IMR-90 (cell line): ENCODE results near the gene ZNF132. TPM values are rescaled to one million over a fixed set of nuclear protein-coding genes. Genes with fewer than 3 reads are reported as not detected.

Experiments used
- ATAC-seq: fragments of 200-7000 bp; cut with Tn5 transposase; 2 replicates; pipeline ENCODE4 v1.9.1; 2020; ENCODE audit warnings: low read depth, mild to moderate bottlenecking, moderate library complexity
- BruUV-seq: library from RNA; stranded (reverse); fragments of 400-500 nt; replicated peaks from 2 replicates; lab custom pipeline; 2021; lab: Mats Ljungman, UMichigan
- CTCF ChIA-PET: fragments of 300-600 bp; formaldehyde crosslinking; extraction: SDS; loops from one replicate; lab custom pipeline; 2021; ENCODE audit warnings: antibody characterized with exemption; lab: Yijun Ruan, JAX
- POLR2A ChIA-PET: fragments of 300-600 bp; sonication (Branson Sonifier 250); formaldehyde crosslinking; loops from one replicate; lab custom pipeline; 2022; ENCODE audit warnings: antibody characterized with exemption; ENCODE audit not compliant: unreplicated experiment; lab: Charles Lee
- DNase-seq: peaks from one replicate; pipeline ENCODE4 v3.0.0; 2013
- H2AFZ ChIP-seq: replicated peaks from 2 replicates; pipeline ENCODE3; 2013; ENCODE audit warnings: low read length, mild to moderate bottlenecking; ENCODE audit not compliant: poor library complexity
- H2AK5ac ChIP-seq: 2 replicates; pipeline ENCODE4 v1.6.1; 2013; ENCODE audit warnings: low read depth, low read length, inconsistent platforms
- H2AK9ac ChIP-seq: replicated peaks from 2 replicates; pipeline ENCODE3; 2013; ENCODE audit warnings: mild to moderate bottlenecking, low read depth, low read length, moderate library complexity; ENCODE audit not compliant: poor library complexity
- H2BK120ac ChIP-seq: 2 replicates; pipeline ENCODE4 v1.6.1; 2013; ENCODE audit warnings: low read depth, low read length, inconsistent platforms
- H2BK15ac ChIP-seq: 3 replicates; pipeline ENCODE4 v1.6.1; 2013; ENCODE audit warnings: low read depth, low read length, inconsistent platforms
- H2BK20ac ChIP-seq: 2 replicates; pipeline ENCODE4 v1.6.1; 2013; ENCODE audit warnings: low read depth, mild to moderate bottlenecking, inconsistent platforms, low read length, moderate library complexity
- H2BK5ac ChIP-seq: 2 replicates; pipeline ENCODE4 v1.6.1; 2013; ENCODE audit warnings: mild to moderate bottlenecking, low read depth, low read length, inconsistent platforms; ENCODE audit not compliant: poor library complexity, severe bottlenecking
- H3K14ac ChIP-seq: replicated peaks from 2 replicates; pipeline ENCODE4 v1.6.1; 2013; ENCODE audit warnings: low read depth, low read length, inconsistent platforms
- H3K18ac ChIP-seq: 2 replicates; pipeline ENCODE4 v1.6.1; 2013; ENCODE audit warnings: low read depth, low read length, control low read depth
- H3K23ac ChIP-seq: 2 replicates; pipeline ENCODE4 v1.6.1; 2013; ENCODE audit warnings: low read depth, low read length, inconsistent platforms
- H3K27ac ChIP-seq: 2 replicates; pipeline ENCODE4 v1.5.1; 2013; ENCODE audit warnings: mild to moderate bottlenecking, control low read depth, low read length; ENCODE audit not compliant: insufficient read depth
- H3K27me3 ChIP-seq: 2 replicates; pipeline ENCODE4 v1.6.1; 2013; ENCODE audit warnings: low read length; ENCODE audit not compliant: control insufficient read depth, insufficient read depth
- H3K36me3 ChIP-seq: 2 replicates; pipeline ENCODE4 v1.6.1; 2013; ENCODE audit warnings: low read length, mixed read lengths; ENCODE audit not compliant: control insufficient read depth, insufficient read depth
- H3K4ac ChIP-seq: 2 replicates; pipeline ENCODE4 v1.6.1; 2013; ENCODE audit warnings: low read depth, low read length, inconsistent platforms
- H3K4me1 ChIP-seq: 2 replicates; pipeline ENCODE4 v1.6.1; 2013; ENCODE audit warnings: low read length, mixed read lengths; ENCODE audit not compliant: control insufficient read depth, insufficient read depth
- H3K4me2 ChIP-seq: 2 replicates; pipeline ENCODE4 v1.6.1; 2013; ENCODE audit warnings: low read depth, mild to moderate bottlenecking, control low read depth, low read length, moderate library complexity
- H3K4me3 ChIP-seq: 2 replicates; pipeline ENCODE4 v1.5.1; 2013; ENCODE audit warnings: low read depth, mild to moderate bottlenecking, control low read depth, low read length, moderate library complexity; ENCODE audit not compliant: insufficient read depth
- H3K56ac ChIP-seq: 2 replicates; pipeline ENCODE4 v1.6.1; 2013; ENCODE audit warnings: low read length, inconsistent platforms; ENCODE audit not compliant: insufficient read depth; ENCODE audit errors: extremely low read depth
- H3K79me1 ChIP-seq, 2 experiments: 2 replicates each; pipeline ENCODE4 v1.6.1; 2013; ENCODE audit warnings: low read length in 2 of 2, inconsistent platforms in 1 of 2, low read depth in 1 of 2
- H3K9ac ChIP-seq: 2 replicates; pipeline ENCODE4 v1.6.1; 2013; ENCODE audit warnings: low read depth, low read length, control low read depth
- H3K9me1 ChIP-seq: 2 replicates; pipeline ENCODE4 v1.6.1; 2013; ENCODE audit warnings: low read length, inconsistent platforms; ENCODE audit not compliant: insufficient read depth
- H3K9me3 ChIP-seq: 2 replicates; pipeline ENCODE4 v1.6.1; 2013; ENCODE audit warnings: low read length; ENCODE audit not compliant: control insufficient read depth, insufficient read depth
- H4K20me1 ChIP-seq: 2 replicates; pipeline ENCODE4 v1.6.1; 2013; ENCODE audit warnings: low read length, inconsistent platforms; ENCODE audit not compliant: insufficient read depth
- H4K5ac ChIP-seq: 2 replicates; pipeline ENCODE4 v1.6.1; 2013; ENCODE audit warnings: mild to moderate bottlenecking, low read depth, low read length, control low read depth
- H4K8ac ChIP-seq, 2 experiments: 2 replicates each; pipeline ENCODE4 v1.6.1; 2013; ENCODE audit warnings: low read depth in 2 of 2, low read length in 2 of 2, control low read depth in 1 of 2, inconsistent platforms in 1 of 2
- H4K91ac ChIP-seq: 2 replicates; pipeline ENCODE4 v1.6.1; 2013; ENCODE audit warnings: low read depth, low read length, inconsistent platforms; ENCODE audit not compliant: insufficient read depth
- BHLHE40 ChIP-seq: fragments of 150-350 bp; IDR thresholded peaks from 2 replicates; pipeline ENCODE4 v1.6.1; 2016; ENCODE audit warnings: mild to moderate bottlenecking, low read depth, low read length
- CEBPB ChIP-seq: IDR thresholded peaks from 2 replicates; pipeline ENCODE4 v1.6.1; 2012; ENCODE audit warnings: low read depth, low read length, improper control_type of control experiment
- CHD1 ChIP-seq: IDR thresholded peaks from 2 replicates; pipeline ENCODE4 v1.6.1; 2012; ENCODE audit warnings: low read depth, low read length, improper control_type of control experiment
- MAFK ChIP-seq: IDR thresholded peaks from 2 replicates; pipeline ENCODE4 v1.6.1; 2012; ENCODE audit warnings: low read depth, low read length, improper control_type of control experiment
- MAZ ChIP-seq: IDR thresholded peaks from 2 replicates; pipeline ENCODE4 v1.6.1; 2012; ENCODE audit warnings: low read depth, mild to moderate bottlenecking, low read length, improper control_type of control experiment, moderate library complexity, borderline replicate concordance
- NFE2L2 ChIP-seq: fragments of 150-350 bp; IDR thresholded peaks from 2 replicates; pipeline ENCODE4 v1.6.1; 2016; ENCODE audit warnings: low read depth, mild to moderate bottlenecking, low read length
- RAD21 ChIP-seq: IDR thresholded peaks from 2 replicates; pipeline ENCODE4 v1.6.1; 2012; ENCODE audit warnings: low read length, improper control_type of control experiment
- RCOR1 ChIP-seq: IDR thresholded peaks from 2 replicates; pipeline ENCODE4 v1.6.1; 2012; ENCODE audit warnings: mild to moderate bottlenecking, low read length, improper control_type of control experiment; ENCODE audit not compliant: insufficient replicate concordance
- RFX5 ChIP-seq: IDR thresholded peaks from 2 replicates; pipeline ENCODE4 v1.8.0; 2012; ENCODE audit warnings: low read depth, mild to moderate bottlenecking, low read length, moderate library complexity
- SMC3 ChIP-seq: fragments of 150-350 bp; IDR thresholded peaks from 2 replicates; pipeline ENCODE4 v1.6.1; 2016; ENCODE audit warnings: low read depth, mild to moderate bottlenecking, antibody characterized with exemption, low read length, moderate library complexity
- USF2 ChIP-seq: fragments of 150-350 bp; IDR thresholded peaks from 2 replicates; pipeline ENCODE4 v1.6.1; 2017; ENCODE audit warnings: mild to moderate bottlenecking, antibody characterized with exemption, low read length, low read depth
- WGBS, 2 experiments: methylation state at CpG; one replicate each; pipeline versions ENCODE4 v1.1.5 to v1.1.7; 2013; ENCODE audit warnings: missing lambda C conversion rate in 2 of 2; ENCODE audit not compliant: insufficient read length in 1 of 2; ENCODE audit errors: extremely low coverage in 2 of 2; 5-methylcytosine and 5-hydroxymethylcytosine counted together
- dilution Hi-C: fragments of 300-500 bp; cut with HindIII; formaldehyde crosslinking; loops from one replicate; pipeline ENCODE4 v1.14.3; 2018; ENCODE audit warnings: low sequenced_read_pairs; ENCODE audit not compliant: unreplicated experiment
- in situ Hi-C: fragments of 300-500 bp; cut with MboI; formaldehyde crosslinking; loops from 3 replicates; pipeline ENCODE4 v1.14.3; 2019; ENCODE audit warnings: low sequenced_read_pairs, inconsistent platforms, mixed read lengths
- intact Hi-C: fragments of 100-400 bp; cut with micrococcal nuclease; formaldehyde crosslinking; loops from 2 replicates; pipeline ENCODE4 v1.10.0; 2022
- polyA plus RNA-seq, 3 experiments: library from polyadenylated mRNA; depleted of rRNA; stranded (reverse); fragments of >200 nt; gene quantifications; 2 replicates each; pipeline ENCODE4 v1.2.3, GENCODE V29; 2012; ENCODE audit warnings: low replicate concordance in 1 of 3
- total RNA-seq: library from RNA; depleted of rRNA; stranded (reverse); fragments of >200 nt; gene quantifications from 2 replicates; pipeline ENCODE4 v1.2.3, GENCODE V29; 2012
- TF ChIP-seq, protein P1 (sequence below): conservative IDR thresholded peaks from 2 replicates; pipeline ENCODE4 v1.5.1; 2012; ENCODE audit warnings: mild to moderate bottlenecking, low read depth, low read length, improper control_type of control experiment

ZNF132 gene
- total and polyA plus RNA-seq, 2 of the 4 experiments (the other 2 are of a cell fraction), result 2.4 to 13.6 TPM

DNA sequence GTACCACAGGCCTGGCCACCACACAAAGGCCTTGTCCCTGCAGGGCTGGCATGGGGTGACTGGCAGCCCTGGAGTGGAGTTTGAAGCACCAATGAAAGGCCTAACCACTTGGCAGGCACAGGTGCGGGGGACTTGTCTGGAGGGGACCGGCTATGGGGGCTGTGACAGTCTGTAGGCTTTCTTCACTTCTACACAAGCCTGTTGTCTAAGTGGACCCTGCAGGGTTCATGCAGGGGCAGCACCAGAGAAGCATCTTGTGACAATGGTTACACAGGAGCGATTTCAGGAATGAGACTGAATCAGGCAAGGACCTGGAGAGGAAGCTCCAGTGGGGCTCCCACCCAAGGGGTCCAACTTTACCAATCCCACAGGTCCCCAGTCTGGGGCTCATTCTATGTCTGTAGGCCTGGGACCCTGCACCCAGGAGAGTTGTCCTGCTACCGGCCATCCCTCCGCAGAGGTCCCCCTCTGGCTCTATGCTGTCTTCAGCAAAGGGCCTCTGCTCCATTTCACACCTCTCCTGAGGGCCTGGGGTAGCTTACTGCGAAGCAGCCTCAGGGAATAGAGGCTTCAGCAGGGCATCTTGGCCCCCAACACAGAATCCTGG, 56.9 kb downstream of the ZNF132 start:
- no TSS peak for BruUV-seq
- in situ Hi-C loops, result no loop called here
- Histone ChIP-seq H3K4me1 (peaks cover 18% of the 10 kb centered on the region), H2AK5ac (no peak overlapping the region), H3K9ac (no peak overlapping the region), H3K4me2 (no peak overlapping the region), H2AK9ac (peak overlapping the region; percentile 68), H3K4me3 (no peak overlapping the region), H3K27ac (no peak overlapping the region), H3K14ac (no peak overlapping the region), H3K18ac (no peak overlapping the region), H3K56ac (no peak overlapping the region), H2BK5ac (no peak overlapping the region), H4K91ac (no peak overlapping the region), H2BK15ac (no peak overlapping the region), H2AFZ (no peak overlapping the region), H3K9me1 (peaks cover 31% of the 10 kb centered on the region), H4K20me1 (peaks cover 7% of the 10 kb centered on the region), H2BK20ac (no peak overlapping the region), H4K8ac (no peak overlapping the region), H2BK120ac (no peak overlapping the region), H3K4ac (no peak overlapping the region), H3K23ac (no peak overlapping the region), H3K79me1 (peaks cover 22 to 53% of the 10 kb centered on the region in 2 experiments; a peak in 3 of 4 replicates), H3K9me3 (no peaks in the 10 kb centered on the region), H3K27me3 (no peaks in the 10 kb centered on the region), H4K5ac (no peak overlapping the region), H3K36me3 (peaks cover 1% of the 10 kb centered on the region; the same call in 1 of the 2 replicates)
- DNase-seq (no peak), ATAC-seq (no peak)
- TF ChIP-seq CHD1 (no peak), MAZ (no peak), MAFK (no peak), RAD21 (no peak), NFE2L2 (no peak), RCOR1 (no peak), CEBPB (no peak), BHLHE40 (no peak), USF2 (no peak), SMC3 (no peak), RFX5 (no peak)
- TF ChIP-seq, protein P1, sequence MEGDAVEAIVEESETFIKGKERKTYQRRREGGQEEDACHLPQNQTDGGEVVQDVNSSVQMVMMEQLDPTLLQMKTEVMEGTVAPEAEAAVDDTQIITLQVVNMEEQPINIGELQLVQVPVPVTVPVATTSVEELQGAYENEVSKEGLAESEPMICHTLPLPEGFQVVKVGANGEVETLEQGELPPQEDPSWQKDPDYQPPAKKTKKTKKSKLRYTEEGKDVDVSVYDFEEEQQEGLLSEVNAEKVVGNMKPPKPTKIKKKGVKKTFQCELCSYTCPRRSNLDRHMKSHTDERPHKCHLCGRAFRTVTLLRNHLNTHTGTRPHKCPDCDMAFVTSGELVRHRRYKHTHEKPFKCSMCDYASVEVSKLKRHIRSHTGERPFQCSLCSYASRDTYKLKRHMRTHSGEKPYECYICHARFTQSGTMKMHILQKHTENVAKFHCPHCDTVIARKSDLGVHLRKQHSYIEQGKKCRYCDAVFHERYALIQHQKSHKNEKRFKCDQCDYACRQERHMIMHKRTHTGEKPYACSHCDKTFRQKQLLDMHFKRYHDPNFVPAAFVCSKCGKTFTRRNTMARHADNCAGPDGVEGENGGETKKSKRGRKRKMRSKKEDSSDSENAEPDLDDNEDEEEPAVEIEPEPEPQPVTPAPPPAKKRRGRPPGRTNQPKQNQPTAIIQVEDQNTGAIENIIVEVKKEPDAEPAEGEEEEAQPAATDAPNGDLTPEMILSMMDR, result no peak
- intact Hi-C loops, result no loop called here
- POLR2A ChIA-PET, result no interaction called here
- CTCF ChIA-PET, result no interaction called here
- WGBS, 2 experiments, result 100% methylated on average over 4 of the region's 6 CpGs; no CpG with 5 or more reads in 1 of the 2 experiments
- dilution Hi-C loops, result no loop called here
